Occipital lobe (tissue), 2 donors: Measurements from ENCODE around the gene MGST3. TPM values are rescaled to one million over a fixed set of nuclear protein-coding genes. Genes with fewer than 3 reads are reported as not detected.
"Not testable (repeated sequence)": the region's sequence is repeated elsewhere in the genome, so short reads cannot be mapped to it uniquely, and the experiment has no call there.

Experiments
- DNase-seq: peaks from one replicate; lab custom pipeline; 2025; lab: John Stamatoyannopoulos, UW
- total RNA-seq: library from RNA; depleted of rRNA; stranded (reverse); fragments of >200 nt; gene quantifications from one replicate; pipeline ENCODE4 v1.2.3, GENCODE V29; 2014

The MGST3 gene
- total RNA-seq, 1 donor from 2014 or later: 200 TPM

- DNase-seq: no peak
Measured at GRCh38 chr1:165697491-165697880, 66.5 kb downstream of the MGST3 start.

GRCh38 chr1:165697881-165698760 lies 67.1 kb downstream of the MGST3 start, which contains the start of gene ALDH9A1:
Gene ALDH9A1 (minus strand): TSS chr1:165698562. CDS start chr1:165698558, 4 bp downstream.
- DNase-seq: peak; percentile 78

DNA sequence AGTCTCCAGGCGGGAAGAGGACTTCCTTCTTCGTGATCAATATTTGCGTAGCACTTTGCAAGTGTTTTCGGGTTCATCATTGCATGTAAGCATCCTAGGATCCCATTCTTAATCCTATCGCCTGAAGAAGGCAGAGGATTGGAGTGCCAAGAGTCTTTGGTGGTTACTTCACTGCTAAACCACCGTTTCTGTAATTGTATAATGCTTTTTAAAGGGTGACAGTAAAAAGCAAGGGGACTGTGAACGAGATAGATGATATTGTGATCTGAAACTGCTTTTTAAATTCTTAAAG lies 67.7 kb downstream of the MGST3 start:
- no peak for DNase-seq

DNA sequence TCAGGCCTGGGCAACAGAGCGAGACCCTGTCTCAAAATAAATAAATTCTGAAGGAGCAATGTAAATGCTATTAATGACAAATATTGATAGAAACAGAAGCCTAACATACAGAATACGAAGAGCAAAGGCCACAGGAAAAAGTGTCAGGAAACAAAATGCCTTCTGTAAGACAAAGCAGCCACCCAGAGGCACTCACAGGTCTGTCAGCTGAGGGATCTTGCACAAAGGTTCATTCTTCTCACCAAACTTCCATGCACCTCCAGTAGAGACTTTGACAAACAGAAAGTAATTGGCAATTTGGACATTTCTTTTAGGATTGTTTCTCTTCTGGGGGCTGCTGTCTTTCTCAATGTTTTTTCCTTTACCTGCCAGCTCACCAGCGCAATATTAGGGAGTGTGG lies 68.5 kb downstream of the MGST3 start:
- no peak for DNase-seq

DNA sequence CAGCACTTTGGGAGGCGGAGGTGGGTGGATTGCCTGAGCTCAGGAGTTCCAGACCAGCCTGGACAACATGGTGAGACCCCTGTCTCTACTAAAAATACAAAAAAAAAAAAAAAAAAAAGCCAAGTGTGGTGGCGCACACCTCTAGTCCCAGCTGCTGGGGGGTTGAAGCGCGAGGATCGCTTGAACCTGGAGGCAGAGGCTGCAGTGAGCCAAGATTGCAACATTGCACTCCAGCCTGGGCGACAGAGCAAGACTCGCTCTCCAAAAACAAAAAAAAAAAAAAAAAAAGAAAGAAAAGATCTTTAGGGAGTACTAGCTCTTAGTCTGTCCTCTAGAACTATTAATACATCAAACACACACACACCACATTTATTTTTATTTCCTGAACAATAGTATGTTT lies 70.9 kb downstream of the MGST3 start:
- not testable (repeated sequence) for DNase-seq

DNA sequence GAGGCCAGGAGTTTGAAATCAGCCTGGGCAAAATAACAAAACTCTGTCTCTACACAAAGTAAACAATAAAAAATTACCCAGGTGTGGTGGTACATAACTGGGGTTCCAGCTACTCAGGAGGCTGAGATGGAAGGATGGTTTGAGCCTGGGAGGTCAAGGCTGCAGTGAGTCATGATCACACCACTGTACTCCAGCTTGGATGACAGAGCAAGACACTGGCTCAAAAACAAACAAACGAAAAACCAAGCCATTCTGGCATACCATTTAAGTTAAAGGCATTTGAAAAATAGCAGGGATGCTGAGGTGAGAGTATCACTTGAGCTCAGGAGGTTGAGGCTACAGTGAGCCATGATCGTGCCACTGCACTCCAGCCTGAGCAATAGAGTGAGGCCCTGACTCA lies 72.6 kb downstream of the MGST3 start:
- DNase-seq: no peak

Other genes with a start within 250 kb of the MGST3 start
- 0.31 TPM for gene RXRG, start 186.1 kb upstream of the MGST3 start, total RNA-seq
- gene LRRC52, start 87.2 kb upstream of the MGST3 start, total RNA-seq: not detected
- 63.2 TPM for gene ALDH9A1, start 67.3 kb downstream of the MGST3 start, total RNA-seq
- 59.9 TPM for gene TMCO1, start 137.6 kb downstream of the MGST3 start, total RNA-seq
- 103 TPM for gene UCK2, start 196.4 kb downstream of the MGST3 start, total RNA-seq